ENCODE results near the gene VIL1. TPM values are rescaled to one million over a fixed set of nuclear protein-coding genes. Genes with fewer than 3 reads are reported as not detected.

VIL1 gene
- total and polyA plus RNA-seq, 2 of the 13 experiments (the other 11 are each of a cell fraction or from before 2014, with no cell fraction given), result 287 to 301 TPM

DNA sequence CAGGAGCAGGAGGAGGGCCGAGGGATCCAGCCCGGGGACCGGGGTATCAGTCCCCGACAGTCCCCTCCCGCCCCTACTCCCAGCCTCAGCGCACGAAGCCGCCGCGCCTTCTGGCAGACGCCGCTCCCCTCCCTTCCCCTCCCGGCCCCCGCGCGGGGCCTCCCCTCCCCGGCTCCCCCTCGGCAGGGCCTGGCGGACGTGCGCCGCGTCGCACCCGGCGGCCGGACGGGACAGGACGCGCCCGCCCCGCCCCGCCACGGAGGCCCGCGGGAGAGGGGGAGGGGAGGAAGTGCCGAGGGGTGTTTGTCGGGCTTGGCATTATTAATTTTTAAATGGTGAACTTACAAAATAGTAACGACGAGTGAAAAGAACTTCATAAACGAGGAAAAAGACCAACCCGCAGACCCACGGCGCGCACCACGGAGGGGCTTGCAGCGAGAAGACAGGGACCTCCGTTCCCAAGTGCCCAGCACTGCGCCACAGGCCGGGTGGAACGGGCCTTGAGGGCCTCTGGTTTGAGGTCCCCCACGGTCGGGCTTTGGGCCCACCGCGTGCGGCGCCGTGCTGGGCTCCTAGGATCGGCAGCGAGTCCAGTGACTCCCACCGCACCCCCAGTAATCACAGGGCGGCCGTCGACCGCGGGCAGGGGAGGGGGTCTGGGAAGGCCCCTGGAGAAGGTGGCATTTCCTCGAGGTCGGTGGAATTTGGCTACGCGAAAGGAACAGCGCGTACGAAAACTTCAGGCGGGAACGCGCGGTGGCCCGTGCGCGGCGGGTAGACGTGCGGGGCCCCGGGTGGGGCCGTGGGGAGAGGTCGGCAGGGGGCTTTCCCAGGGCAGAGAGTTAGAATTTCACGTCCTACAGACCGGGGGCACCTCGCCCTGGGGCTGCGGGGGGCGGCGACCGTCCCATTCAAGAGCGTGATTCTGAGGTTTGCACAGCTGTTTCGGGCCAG is 20.2 kb upstream of the VIL1 start (continued):
- TF ChIP-seq, protein P1, sequence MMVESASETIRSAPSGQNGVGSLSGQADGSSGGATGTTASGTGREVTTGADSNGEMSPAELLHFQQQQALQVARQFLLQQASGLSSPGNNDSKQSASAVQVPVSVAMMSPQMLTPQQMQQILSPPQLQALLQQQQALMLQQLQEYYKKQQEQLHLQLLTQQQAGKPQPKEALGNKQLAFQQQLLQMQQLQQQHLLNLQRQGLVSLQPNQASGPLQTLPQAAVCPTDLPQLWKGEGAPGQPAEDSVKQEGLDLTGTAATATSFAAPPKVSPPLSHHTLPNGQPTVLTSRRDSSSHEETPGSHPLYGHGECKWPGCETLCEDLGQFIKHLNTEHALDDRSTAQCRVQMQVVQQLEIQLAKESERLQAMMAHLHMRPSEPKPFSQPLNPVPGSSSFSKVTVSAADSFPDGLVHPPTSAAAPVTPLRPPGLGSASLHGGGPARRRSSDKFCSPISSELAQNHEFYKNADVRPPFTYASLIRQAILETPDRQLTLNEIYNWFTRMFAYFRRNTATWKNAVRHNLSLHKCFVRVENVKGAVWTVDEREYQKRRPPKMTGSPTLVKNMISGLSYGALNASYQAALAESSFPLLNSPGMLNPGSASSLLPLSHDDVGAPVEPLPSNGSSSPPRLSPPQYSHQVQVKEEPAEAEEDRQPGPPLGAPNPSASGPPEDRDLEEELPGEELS (CRISPR knock-in tag; IDR thresholded peaks at IDR 0.05), result no peak
- TF ChIP-seq RAD21 (CRISPR knock-in tag; IDR thresholded peaks at IDR 0.05) (0 out of 2 replicates have a peak, but pooled peaks have one; percentile 8), LBX2 (CRISPR knock-in tag; IDR thresholded peaks at IDR 0.05; ENCODE audit: borderline replicate concordance) (no peak)
- TF ChIP-seq, protein P2, sequence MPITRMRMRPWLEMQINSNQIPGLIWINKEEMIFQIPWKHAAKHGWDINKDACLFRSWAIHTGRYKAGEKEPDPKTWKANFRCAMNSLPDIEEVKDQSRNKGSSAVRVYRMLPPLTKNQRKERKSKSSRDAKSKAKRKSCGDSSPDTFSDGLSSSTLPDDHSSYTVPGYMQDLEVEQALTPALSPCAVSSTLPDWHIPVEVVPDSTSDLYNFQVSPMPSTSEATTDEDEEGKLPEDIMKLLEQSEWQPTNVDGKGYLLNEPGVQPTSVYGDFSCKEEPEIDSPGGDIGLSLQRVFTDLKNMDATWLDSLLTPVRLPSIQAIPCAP (CRISPR knock-in tag; IDR thresholded peaks at IDR 0.05; ENCODE audit: low read depth), result peak; percentile 42; the same call in 1 of the 2 replicates
- TF ChIP-seq, protein P3, sequence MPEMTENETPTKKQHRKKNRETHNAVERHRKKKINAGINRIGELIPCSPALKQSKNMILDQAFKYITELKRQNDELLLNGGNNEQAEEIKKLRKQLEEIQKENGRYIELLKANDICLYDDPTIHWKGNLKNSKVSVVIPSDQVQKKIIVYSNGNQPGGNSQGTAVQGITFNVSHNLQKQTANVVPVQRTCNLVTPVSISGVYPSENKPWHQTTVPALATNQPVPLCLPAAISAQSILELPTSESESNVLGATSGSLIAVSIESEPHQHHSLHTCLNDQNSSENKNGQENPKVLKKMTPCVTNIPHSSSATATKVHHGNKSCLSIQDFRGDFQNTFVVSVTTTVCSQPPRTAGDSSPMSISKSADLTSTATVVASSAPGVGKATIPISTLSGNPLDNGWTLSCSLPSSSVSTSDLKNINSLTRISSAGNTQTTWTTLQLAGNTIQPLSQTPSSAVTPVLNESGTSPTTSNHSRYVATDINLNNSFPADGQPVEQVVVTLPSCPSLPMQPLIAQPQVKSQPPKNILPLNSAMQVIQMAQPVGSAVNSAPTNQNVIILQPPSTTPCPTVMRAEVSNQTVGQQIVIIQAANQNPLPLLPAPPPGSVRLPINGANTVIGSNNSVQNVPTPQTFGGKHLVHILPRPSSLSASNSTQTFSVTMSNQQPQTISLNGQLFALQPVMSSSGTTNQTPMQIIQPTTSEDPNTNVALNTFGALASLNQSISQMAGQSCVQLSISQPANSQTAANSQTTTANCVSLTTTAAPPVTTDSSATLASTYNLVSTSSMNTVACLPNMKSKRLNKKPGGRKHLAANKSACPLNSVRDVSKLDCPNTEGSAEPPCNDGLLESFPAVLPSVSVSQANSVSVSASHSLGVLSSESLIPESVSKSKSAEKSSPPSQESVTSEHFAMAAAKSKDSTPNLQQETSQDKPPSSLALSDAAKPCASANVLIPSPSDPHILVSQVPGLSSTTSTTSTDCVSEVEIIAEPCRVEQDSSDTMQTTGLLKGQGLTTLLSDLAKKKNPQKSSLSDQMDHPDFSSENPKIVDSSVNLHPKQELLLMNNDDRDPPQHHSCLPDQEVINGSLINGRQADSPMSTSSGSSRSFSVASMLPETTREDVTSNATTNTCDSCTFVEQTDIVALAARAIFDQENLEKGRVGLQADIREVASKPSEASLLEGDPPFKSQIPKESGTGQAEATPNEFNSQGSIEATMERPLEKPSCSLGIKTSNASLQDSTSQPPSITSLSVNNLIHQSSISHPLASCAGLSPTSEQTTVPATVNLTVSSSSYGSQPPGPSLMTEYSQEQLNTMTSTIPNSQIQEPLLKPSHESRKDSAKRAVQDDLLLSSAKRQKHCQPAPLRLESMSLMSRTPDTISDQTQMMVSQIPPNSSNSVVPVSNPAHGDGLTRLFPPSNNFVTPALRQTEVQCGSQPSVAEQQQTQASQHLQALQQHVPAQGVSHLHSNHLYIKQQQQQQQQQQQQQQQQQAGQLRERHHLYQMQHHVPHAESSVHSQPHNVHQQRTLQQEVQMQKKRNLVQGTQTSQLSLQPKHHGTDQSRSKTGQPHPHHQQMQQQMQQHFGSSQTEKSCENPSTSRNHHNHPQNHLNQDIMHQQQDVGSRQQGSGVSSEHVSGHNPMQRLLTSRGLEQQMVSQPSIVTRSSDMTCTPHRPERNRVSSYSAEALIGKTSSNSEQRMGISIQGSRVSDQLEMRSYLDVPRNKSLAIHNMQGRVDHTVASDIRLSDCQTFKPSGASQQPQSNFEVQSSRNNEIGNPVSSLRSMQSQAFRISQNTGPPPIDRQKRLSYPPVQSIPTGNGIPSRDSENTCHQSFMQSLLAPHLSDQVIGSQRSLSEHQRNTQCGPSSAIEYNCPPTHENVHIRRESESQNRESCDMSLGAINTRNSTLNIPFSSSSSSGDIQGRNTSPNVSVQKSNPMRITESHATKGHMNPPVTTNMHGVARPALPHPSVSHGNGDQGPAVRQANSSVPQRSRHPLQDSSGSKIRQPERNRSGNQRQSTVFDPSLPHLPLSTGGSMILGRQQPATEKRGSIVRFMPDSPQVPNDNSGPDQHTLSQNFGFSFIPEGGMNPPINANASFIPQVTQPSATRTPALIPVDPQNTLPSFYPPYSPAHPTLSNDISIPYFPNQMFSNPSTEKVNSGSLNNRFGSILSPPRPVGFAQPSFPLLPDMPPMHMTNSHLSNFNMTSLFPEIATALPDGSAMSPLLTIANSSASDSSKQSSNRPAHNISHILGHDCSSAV (CRISPR knock-in tag; IDR thresholded peaks at IDR 0.05; ENCODE audit: borderline replicate concordance), result peak; percentile 34; the same call in 1 of the 2 replicates
- TF ChIP-seq, protein P4, sequence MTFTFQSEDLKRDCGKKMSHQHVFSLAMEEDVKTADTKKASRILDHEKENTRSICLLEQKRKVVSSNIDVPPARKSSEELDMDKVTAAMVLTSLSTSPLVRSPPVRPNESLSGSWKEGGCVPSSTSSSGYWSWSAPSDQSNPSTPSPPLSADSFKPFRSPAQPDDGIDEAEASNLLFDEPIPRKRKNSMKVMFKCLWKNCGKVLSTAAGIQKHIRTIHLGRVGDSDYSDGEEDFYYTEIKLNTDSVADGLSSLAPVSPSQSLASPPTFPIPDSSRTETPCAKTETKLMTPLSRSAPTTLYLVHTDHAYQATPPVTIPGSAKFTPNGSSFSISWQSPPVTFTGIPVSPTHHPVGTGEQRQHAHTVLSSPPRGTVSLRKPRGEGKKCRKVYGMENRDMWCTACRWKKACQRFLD (CRISPR knock-in tag; IDR thresholded peaks at IDR 0.05; ENCODE audit: borderline replicate concordance), result peak; percentile 45; the same call in 1 of the 2 replicates
- TF ChIP-seq, protein P5, sequence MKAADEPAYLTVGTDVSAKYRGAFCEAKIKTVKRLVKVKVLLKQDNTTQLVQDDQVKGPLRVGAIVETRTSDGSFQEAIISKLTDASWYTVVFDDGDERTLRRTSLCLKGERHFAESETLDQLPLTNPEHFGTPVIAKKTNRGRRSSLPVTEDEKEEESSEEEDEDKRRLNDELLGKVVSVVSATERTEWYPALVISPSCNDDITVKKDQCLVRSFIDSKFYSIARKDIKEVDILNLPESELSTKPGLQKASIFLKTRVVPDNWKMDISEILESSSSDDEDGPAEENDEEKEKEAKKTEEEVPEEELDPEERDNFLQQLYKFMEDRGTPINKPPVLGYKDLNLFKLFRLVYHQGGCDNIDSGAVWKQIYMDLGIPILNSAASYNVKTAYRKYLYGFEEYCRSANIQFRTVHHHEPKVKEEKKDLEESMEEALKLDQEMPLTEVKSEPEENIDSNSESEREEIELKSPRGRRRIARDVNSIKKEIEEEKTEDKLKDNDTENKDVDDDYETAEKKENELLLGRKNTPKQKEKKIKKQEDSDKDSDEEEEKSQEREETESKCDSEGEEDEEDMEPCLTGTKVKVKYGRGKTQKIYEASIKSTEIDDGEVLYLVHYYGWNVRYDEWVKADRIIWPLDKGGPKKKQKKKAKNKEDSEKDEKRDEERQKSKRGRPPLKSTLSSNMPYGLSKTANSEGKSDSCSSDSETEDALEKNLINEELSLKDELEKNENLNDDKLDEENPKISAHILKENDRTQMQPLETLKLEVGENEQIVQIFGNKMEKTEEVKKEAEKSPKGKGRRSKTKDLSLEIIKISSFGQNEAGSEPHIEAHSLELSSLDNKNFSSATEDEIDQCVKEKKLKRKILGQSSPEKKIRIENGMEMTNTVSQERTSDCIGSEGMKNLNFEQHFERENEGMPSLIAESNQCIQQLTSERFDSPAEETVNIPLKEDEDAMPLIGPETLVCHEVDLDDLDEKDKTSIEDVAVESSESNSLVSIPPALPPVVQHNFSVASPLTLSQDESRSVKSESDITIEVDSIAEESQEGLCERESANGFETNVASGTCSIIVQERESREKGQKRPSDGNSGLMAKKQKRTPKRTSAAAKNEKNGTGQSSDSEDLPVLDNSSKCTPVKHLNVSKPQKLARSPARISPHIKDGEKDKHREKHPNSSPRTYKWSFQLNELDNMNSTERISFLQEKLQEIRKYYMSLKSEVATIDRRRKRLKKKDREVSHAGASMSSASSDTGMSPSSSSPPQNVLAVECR (CRISPR knock-in tag; IDR thresholded peaks at IDR 0.05; ENCODE audit: borderline replicate concordance), result peak; percentile 52; the same call in 1 of the 2 replicates

Measured in HepG2 (cell line).